ENCODE measurements around the gene ADCK2.

DNA sequence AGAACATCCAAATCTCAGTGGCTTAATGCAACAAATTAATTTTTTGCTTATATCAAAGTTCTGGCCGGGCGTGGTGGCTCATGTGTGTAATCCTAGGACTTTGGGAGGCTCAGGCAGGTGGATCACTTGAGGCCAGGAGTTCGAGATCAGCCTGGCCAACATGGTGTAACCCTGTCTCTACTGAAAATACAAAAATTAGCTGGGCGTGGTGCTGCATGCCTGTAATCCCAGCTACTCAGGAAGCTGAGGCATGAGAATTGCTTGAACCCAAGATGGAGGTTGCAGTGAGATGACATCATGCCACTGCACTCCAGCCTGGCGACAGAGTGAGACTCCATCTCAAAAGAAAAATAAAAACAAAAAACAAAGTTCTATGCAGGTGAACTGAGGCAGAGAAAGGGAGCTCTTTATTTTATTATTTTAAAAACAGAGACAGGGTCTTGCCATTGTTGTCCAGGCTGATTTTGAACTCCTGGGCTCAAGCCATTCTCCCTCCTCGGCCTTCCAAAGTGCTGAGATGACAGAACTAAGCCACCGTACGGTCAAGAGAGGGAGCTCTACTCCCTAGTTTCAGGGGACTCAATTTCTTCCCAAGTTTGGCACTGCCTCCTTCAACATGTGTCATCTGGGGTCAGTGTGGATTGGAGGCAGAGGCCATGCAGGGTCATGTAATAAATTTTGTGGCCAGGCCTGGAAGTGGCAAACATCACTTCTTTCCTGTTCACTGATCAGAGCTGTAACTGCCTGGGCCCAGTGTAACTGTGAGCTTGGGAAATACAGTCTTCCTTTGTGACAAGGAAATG lies 2.4 kb downstream of the ADCK2 start:
- TF ChIP-seq, protein P1, sequence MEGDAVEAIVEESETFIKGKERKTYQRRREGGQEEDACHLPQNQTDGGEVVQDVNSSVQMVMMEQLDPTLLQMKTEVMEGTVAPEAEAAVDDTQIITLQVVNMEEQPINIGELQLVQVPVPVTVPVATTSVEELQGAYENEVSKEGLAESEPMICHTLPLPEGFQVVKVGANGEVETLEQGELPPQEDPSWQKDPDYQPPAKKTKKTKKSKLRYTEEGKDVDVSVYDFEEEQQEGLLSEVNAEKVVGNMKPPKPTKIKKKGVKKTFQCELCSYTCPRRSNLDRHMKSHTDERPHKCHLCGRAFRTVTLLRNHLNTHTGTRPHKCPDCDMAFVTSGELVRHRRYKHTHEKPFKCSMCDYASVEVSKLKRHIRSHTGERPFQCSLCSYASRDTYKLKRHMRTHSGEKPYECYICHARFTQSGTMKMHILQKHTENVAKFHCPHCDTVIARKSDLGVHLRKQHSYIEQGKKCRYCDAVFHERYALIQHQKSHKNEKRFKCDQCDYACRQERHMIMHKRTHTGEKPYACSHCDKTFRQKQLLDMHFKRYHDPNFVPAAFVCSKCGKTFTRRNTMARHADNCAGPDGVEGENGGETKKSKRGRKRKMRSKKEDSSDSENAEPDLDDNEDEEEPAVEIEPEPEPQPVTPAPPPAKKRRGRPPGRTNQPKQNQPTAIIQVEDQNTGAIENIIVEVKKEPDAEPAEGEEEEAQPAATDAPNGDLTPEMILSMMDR (IDR thresholded peaks at IDR 0.05): peak; percentile 37 to 65 (median 52)
- TF ChIP-seq POLR2A (IDR thresholded peaks at IDR 0.05): no peak
